Activated effector memory CD4-positive, alpha-beta T cell treated with anti-CD3 and anti-CD28 coated beads, Interleukin-2, amount 50 U/mL, for 16 hours (primary cell): ENCODE results near the gene HSPA14.
"Not testable (repeated sequence)": the region's sequence is repeated elsewhere in the genome, so short reads cannot be mapped to it uniquely, and the experiment has no call there.

Experiments used
- DNase-seq: peaks from one replicate; pipeline ENCODE4 v3.0.0-alpha.2; 2020

HSPA14 gene

GRCh38 chr10:14837003-14837756, 926 bp upstream of the HSPA14 start:
- DNase-seq: no peak

GRCh38 chr10:14838582-14839304, 637 bp downstream of the HSPA14 start:
- peak; percentile 75 for DNase-seq

GRCh38 chr10:14839305-14839695, 1.2 kb downstream of the HSPA14 start:
- DNase-seq: no peak

GRCh38 chr10:14840178-14840577, 2.1 kb downstream of the HSPA14 start:
- DNase-seq: no peak

GRCh38 chr10:14843327-14843988, 5.4 kb downstream of the HSPA14 start:
- no peak for DNase-seq

GRCh38 chr10:14844948-14845347, 6.8 kb downstream of the HSPA14 start:
- no peak for DNase-seq

GRCh38 chr10:14852236-14852635, 14.1 kb downstream of the HSPA14 start:
- no peak for DNase-seq

GRCh38 chr10:14855453-14855852, 17.3 kb downstream of the HSPA14 start:
- no peak for DNase-seq

- DNase-seq: no peak
Observed at GRCh38 chr10:14858338-14858960, 20.3 kb downstream of the HSPA14 start.

GRCh38 chr10:14859043-14859442, 20.9 kb downstream of the HSPA14 start:
- DNase-seq: no peak

- DNase-seq: no peak
Observed at GRCh38 chr10:14859775-14860174, 21.7 kb downstream of the HSPA14 start.

- no peak for DNase-seq
Observed at GRCh38 chr10:14860791-14861190, 22.7 kb downstream of the HSPA14 start.

- not testable (repeated sequence) for DNase-seq
Observed at GRCh38 chr10:14864466-14864865, 26.4 kb downstream of the HSPA14 start.

- not testable (repeated sequence) for DNase-seq
Observed at GRCh38 chr10:14864871-14865270, 26.8 kb downstream of the HSPA14 start.

GRCh38 chr10:14873090-14873760, 35.1 kb downstream of the HSPA14 start:
- DNase-seq: no peak

- DNase-seq: no peak
Observed at GRCh38 chr10:14875941-14876340, 37.8 kb downstream of the HSPA14 start.

GRCh38 chr10:14876764-14877163, 38.7 kb downstream of the HSPA14 start:
- DNase-seq: no peak

- DNase-seq: peak; percentile 97
Observed at GRCh38 chr10:14878266-14879123, 40.4 kb downstream of the HSPA14 start, which contains the start of gene SUV39H2. Gene SUV39H2 (plus strand): TSS chr10:14878866. CDS start chr10:14878889, 23 bp downstream.

GRCh38 chr10:14879124-14879927, 41.2 kb downstream of the HSPA14 start:
- DNase-seq: peak; percentile 76

- DNase-seq: no peak
Observed at GRCh38 chr10:14879928-14880193, 41.8 kb downstream of the HSPA14 start.

- no peak for DNase-seq
Observed at GRCh38 chr10:14880229-14880628, 42.1 kb downstream of the HSPA14 start.
